ENCODE results near the gene TGM3.
"Not testable (repeated sequence)": the region's sequence is repeated elsewhere in the genome, so short reads cannot be mapped to it uniquely, and the experiment has no call there.

TGM3 gene

GRCh38 chr20:2295886-2296515 is at the start of gene TGM3:
Gene TGM3, plus strand, starts transcription at chr20:2296001. Its CDS starts 63 bp downstream, at chr20:2296064.
- no peak for DNase-seq (ENCODE audit: low spot score)

GRCh38 chr20:2246069-2246491 is 49.7 kb upstream of the TGM3 start:
- DNase-seq (ENCODE audit: low spot score), result no peak

GRCh38 chr20:2248837-2249236 is 47.0 kb upstream of the TGM3 start:
- no peak for DNase-seq (ENCODE audit: low spot score)

GRCh38 chr20:2249935-2250334 is 45.9 kb upstream of the TGM3 start:
- DNase-seq (ENCODE audit: low spot score), result no peak

GRCh38 chr20:2252419-2252997 is 43.3 kb upstream of the TGM3 start:
- no peak for DNase-seq (ENCODE audit: low spot score)

- no peak for DNase-seq (ENCODE audit: low spot score)
These were observed 42.5 kb upstream of the TGM3 start for GRCh38 chr20:2253256-2253655.

- no peak for DNase-seq (ENCODE audit: low spot score)
These were observed 41.5 kb upstream of the TGM3 start for GRCh38 chr20:2254333-2254732.

GRCh38 chr20:2255926-2256531 is 39.8 kb upstream of the TGM3 start:
- no peak for DNase-seq (ENCODE audit: low spot score)

GRCh38 chr20:2259731-2260130 is 36.1 kb upstream of the TGM3 start:
- no peak for DNase-seq (ENCODE audit: low spot score)

- DNase-seq (ENCODE audit: low spot score), result no peak
These were observed 35.6 kb upstream of the TGM3 start for GRCh38 chr20:2260250-2260649.

GRCh38 chr20:2261046-2261485 is 34.7 kb upstream of the TGM3 start:
- DNase-seq (ENCODE audit: low spot score), result no peak

GRCh38 chr20:2261629-2262028 is 34.2 kb upstream of the TGM3 start:
- DNase-seq (ENCODE audit: low spot score), result no peak

- DNase-seq (ENCODE audit: low spot score), result no peak
These were observed 31.7 kb upstream of the TGM3 start for GRCh38 chr20:2264118-2264517.

GRCh38 chr20:2264621-2265374 is 31.0 kb upstream of the TGM3 start:
- not testable (repeated sequence) for DNase-seq (ENCODE audit: low spot score)

- DNase-seq (ENCODE audit: low spot score), result no peak
These were observed 22.0 kb upstream of the TGM3 start for GRCh38 chr20:2273634-2274302.

- no peak for DNase-seq (ENCODE audit: low spot score)
These were observed 19.8 kb upstream of the TGM3 start for GRCh38 chr20:2276015-2276414.

- no peak for DNase-seq (ENCODE audit: low spot score)
These were observed 16.5 kb upstream of the TGM3 start for GRCh38 chr20:2279253-2279779.

- DNase-seq (ENCODE audit: low spot score), result no peak
These were observed 15.7 kb upstream of the TGM3 start for GRCh38 chr20:2280082-2280481.

- no peak for DNase-seq (ENCODE audit: low spot score)
These were observed 14.2 kb upstream of the TGM3 start for GRCh38 chr20:2281563-2281962.

- no peak for DNase-seq (ENCODE audit: low spot score)
These were observed 13.6 kb upstream of the TGM3 start for GRCh38 chr20:2282181-2282580.

- DNase-seq (ENCODE audit: low spot score), result no peak
These were observed 11.9 kb upstream of the TGM3 start for GRCh38 chr20:2283706-2284423.
